A673 (cell line): ENCODE results near the gene VPS13C.

Experiments
- CTCF ChIP-seq: fragments of 300-800, 200-600 bp; sonication (generic); conservative IDR thresholded peaks from 2 replicates; pipeline ENCODE4 v1.5.1; 2017; ENCODE audit warnings: low read depth, mild to moderate bottlenecking, antibody characterized with exemption, low read length, moderate library complexity, mixed read lengths
- EZH2 ChIP-seq: fragments of 200-600 bp; sonication (generic); IDR thresholded peaks from 2 replicates; pipeline ENCODE4 v1.6.1; 2017; ENCODE audit warnings: borderline replicate concordance, low read depth, mild to moderate bottlenecking, mixed read lengths, antibody characterized with exemption, low read length; ENCODE audit not compliant: poor library complexity, severe bottlenecking

GRCh38 chr15:61908241-61908640, 152.0 kb downstream of the VPS13C start:
- no peak for TF ChIP-seq EZH2
- no peak for TF ChIP-seq CTCF
